GM10248 (cell line): ENCODE results near the gene TGFBR2.

ENCODE experiments used
- CTCF ChIA-PET: fragments of 300-600 bp; sonication (Branson Sonifier 250); formaldehyde crosslinking; extraction: SDS; loops from one replicate; lab custom pipeline; 2021; ENCODE audit warnings: antibody characterized with exemption; lab: Yijun Ruan, JAX
- POLR2A ChIA-PET: fragments of 350-650 bp; sonication (Branson Sonifier 250); formaldehyde crosslinking; extraction: SDS; loops from one replicate; lab custom pipeline; 2020; ENCODE audit warnings: antibody characterized with exemption; lab: Yijun Ruan, JAX
- DNase-seq: peaks from one replicate; pipeline ENCODE4 v3.0.0; 2012; ENCODE audit errors: extremely low spot score
- TF ChIP-seq, protein P1 (sequence below): IDR thresholded peaks from 2 replicates; pipeline ENCODE4 v1.5.1; 2012; ENCODE audit warnings: mild to moderate bottlenecking, low read depth; ENCODE audit errors: extremely low read depth, missing control alignments, control extremely low read depth

Gene TGFBR2

DNA sequence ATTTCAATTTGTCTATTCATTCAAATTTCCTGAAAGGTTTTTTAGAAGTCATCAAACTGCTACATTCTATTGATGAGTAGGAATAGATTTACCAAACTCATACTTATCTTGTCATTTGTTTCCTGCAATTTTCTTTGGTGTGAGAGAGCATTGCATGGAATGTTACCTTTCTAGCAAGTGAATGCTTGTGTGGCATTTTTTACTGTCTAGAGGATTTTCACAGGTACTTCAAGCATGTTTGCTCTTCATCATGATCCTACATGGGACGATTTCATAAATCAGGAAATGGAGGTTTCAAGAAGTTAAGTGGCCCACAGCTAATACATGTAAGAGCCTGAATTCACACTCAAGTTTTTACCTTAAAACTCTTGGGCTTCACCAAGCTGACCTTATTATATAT is 26.1 kb downstream of the TGFBR2 start:
- ChIA-PET POLR2A (no interaction called here), CTCF (no interaction called here)
- TF ChIP-seq, protein P1, sequence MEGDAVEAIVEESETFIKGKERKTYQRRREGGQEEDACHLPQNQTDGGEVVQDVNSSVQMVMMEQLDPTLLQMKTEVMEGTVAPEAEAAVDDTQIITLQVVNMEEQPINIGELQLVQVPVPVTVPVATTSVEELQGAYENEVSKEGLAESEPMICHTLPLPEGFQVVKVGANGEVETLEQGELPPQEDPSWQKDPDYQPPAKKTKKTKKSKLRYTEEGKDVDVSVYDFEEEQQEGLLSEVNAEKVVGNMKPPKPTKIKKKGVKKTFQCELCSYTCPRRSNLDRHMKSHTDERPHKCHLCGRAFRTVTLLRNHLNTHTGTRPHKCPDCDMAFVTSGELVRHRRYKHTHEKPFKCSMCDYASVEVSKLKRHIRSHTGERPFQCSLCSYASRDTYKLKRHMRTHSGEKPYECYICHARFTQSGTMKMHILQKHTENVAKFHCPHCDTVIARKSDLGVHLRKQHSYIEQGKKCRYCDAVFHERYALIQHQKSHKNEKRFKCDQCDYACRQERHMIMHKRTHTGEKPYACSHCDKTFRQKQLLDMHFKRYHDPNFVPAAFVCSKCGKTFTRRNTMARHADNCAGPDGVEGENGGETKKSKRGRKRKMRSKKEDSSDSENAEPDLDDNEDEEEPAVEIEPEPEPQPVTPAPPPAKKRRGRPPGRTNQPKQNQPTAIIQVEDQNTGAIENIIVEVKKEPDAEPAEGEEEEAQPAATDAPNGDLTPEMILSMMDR = no peak
- no peak for DNase-seq

DNA sequence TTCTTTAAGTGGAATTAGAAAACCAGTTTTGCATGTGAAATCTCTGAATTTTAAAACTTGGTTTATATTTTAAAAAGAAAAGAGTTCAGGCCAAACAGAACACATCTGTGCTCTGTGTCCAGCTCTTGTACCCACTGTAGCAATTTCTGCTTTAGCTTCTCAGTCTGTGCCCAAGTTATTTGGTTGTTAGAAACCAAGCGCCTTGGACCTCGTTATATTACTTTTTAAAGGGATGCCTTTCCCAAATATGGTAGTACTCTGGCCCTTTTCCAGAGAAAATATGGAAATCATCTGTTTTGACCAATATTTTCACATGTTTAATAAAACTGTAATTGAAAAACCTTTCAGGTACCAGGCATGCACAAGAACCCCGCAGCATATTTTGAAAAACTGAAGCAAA is 27.3 kb downstream of the TGFBR2 start:
- POLR2A ChIA-PET = no interaction called here
- TF ChIP-seq, protein P1 = no peak
- CTCF ChIA-PET = interaction anchor here (1.6 kb wide), 1 partner anchor 26 kb away, joined by 3 read pairs; no protein-coding TSS in a partner anchor
- DNase-seq = no peak

DNA sequence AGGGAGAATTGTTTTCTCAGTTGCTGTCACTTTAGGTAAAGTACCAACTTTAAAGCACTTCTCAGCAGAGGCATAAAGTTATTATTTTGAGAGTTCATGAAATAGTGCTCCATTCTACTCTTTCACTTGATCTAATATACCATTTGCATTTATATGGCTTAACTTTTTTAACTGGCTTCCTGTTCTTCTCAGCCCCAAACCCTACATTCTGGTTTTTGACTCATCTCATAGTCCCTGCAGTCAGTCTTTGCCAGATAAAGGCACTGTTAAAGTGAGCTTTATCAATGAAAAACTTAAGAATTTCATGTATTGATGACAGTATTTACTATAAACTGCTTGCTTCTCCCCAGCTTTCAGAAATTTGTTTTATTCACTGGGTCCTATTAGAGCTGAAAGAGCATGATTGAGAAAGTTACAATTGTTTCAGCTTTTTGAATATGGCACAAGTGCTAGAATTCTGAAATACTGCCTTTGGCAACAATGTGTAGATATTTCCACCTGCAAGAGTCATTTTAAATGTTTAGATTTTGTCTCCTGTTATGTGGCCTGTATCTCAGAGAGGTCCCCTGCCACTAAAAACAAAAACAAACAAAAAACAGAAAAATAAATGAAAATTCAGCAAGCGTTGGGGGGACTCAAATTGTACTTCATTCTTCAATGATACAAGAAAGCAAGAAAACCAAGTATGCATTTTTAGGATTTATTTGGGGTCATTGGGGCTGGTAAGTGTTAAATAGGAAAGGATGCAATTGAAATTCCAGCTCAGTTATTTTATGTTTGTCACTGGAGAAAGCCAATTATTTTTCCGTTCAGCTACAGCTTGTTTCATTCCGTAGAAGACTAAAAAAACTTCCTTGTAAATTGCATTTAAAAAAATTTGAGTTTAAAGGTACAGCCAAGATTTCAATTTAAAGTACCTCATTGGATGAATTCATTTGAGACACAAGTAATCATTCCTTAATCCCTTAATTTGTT is 28.6 kb downstream of the TGFBR2 start:
- CTCF ChIA-PET = interaction anchor here (0.8 to 1.6 kb wide), 3 partner anchors 9 to 24 kb away, joined by 3 read pairs; no protein-coding TSS in a partner anchor
- TF ChIP-seq, protein P1 = no peak
- DNase-seq = no peak
- POLR2A ChIA-PET = no interaction called here

DNA sequence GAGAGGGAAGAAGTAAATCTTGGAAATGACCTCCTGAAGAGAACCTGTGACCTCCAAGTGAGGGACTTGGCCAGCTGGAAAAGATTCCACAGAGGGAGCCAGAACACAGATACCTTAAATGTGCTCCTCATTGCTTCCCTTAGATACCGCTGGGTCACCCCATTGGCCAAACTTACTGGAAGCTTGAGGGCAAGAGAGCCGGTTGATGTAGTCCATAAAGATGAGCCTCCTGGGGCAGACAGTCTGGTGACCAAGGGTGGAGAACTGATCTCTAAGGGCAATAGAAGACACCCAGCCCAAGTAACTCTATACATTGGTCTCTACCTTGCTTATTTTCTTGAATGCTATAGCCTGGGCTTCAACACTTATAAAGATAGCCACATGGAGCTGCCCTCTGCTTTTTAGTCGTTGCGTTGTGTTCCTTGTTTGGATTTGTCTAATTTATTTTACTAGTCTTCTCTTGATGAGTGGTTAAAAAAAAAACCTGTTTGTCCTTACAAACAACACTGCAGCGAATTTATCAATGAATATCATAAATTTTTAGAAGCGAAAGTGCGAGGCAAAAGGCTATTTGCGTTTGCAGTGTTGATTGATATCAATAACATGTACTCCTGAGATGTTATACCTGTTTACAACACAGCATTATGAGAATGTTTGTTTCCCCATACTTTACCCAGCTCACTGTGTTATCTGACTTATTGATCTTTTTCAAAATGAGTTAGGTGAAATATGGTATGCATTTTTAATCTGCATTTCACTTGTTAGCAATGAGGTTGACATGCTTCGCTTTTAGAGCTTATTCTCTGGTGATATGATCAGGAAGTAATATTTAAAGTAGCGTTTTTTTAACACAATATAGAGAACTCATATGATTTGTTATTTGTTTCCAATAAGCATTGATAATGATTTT is 31.2 kb downstream of the TGFBR2 start:
- POLR2A ChIA-PET = interaction anchor here (0.6 kb wide), 1 partner anchor 37 kb away, joined by 13 read pairs; no protein-coding TSS in a partner anchor
- CTCF ChIA-PET = interaction anchor here (1.1 kb wide), 1 partner anchor 10 kb away, joined by 3 read pairs; no protein-coding TSS in a partner anchor
- TF ChIP-seq, protein P1 = no peak
- no peak for DNase-seq

DNA sequence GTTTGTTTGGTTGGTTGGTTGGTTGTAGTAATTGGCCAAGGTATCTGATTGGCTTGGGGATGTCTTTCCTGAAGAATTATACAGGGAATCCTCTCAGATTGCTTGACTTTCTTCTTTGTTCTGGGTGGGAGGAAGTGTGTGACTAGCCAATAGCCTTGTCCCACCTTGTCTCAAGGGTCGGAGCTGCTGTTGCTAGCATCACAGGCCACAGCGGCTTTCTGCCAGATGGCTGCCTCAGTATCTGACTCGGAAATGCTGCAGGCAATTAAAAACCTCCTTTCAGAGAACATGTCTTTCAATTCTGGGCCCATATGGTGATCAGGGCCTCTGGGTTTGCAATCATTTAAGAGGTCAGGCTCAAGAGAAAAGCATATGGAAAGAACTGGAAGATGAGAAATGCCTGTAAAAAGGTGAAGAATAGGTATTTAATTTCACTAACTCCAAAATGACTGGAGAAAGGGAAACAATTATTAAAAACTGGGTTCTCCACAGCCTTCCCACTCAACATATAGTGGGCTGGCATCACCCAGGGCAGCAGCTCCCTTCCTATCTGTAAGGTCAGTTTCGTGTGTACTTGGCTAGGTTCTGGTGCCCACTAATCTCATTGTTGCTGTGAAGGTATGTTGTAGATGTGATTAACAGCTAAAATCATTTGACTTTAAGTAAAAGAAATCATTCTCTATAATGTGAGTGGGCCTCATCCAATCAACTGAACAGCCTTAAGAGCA is 32.4 kb downstream of the TGFBR2 start:
- DNase-seq = no peak
- CTCF ChIA-PET = interaction anchor here (1.3 kb wide), 1 partner anchor 15 kb away, joined by 4 read pairs; no protein-coding TSS in a partner anchor
- TF ChIP-seq, protein P1 = no peak
- POLR2A ChIA-PET = no interaction called here
